Brain microvascular endothelial cell (primary cell): ENCODE results near the gene ALPI.
A peak's percentile ranks its signal among the peaks of the same experiment; 100 is the strongest.
"Not testable (repeated sequence)": the region's sequence is repeated elsewhere in the genome, so short reads cannot be mapped to it uniquely, and the experiment has no call there.

Source experiments
- DNase-seq: peaks from one replicate; pipeline ENCODE4 v3.0.0-alpha.2; 2020
- H3K27ac ChIP-seq: fragments of 250-450 bp; sonication (Bioruptor Pico); 2 replicates; pipeline ENCODE4 v1.5.1; 2020; ENCODE audit warnings: mild to moderate bottlenecking, moderate library complexity
- H3K27me3 ChIP-seq: fragments of 250-450 bp; sonication (Bioruptor Pico); replicated peaks from 2 replicates; pipeline ENCODE4 v1.5.1; 2020; ENCODE audit warnings: mild to moderate bottlenecking
- H3K36me3 ChIP-seq: fragments of 250-450 bp; sonication (Bioruptor Pico); replicated peaks from 2 replicates; pipeline ENCODE4 v1.5.1; 2020; ENCODE audit warnings: mild to moderate bottlenecking
- H3K4me3 ChIP-seq: 2 replicates; pipeline ENCODE4 v1.5.1; 2011; ENCODE audit warnings: low read depth, mild to moderate bottlenecking, control low read depth, low read length, moderate library complexity
- in situ Hi-C: cut with HindIII; loops from 2 replicates; pipeline ENCODE4 v1.10.0; 2017; ENCODE audit warnings: low sequenced_read_pairs, low pct_ligation_motif_present
- TF ChIP-seq, protein P1 (sequence below): IDR thresholded peaks from 2 replicates; pipeline ENCODE4 v1.5.1; 2011; ENCODE audit warnings: low read depth, mild to moderate bottlenecking, moderate library complexity, low read length, control low read depth, inconsistent platforms; ENCODE audit errors: missing control alignments

ALPI gene

GRCh38 chr2:232440220-232441018 is 15.5 kb upstream of the ALPI start:
- TF ChIP-seq, protein P1, sequence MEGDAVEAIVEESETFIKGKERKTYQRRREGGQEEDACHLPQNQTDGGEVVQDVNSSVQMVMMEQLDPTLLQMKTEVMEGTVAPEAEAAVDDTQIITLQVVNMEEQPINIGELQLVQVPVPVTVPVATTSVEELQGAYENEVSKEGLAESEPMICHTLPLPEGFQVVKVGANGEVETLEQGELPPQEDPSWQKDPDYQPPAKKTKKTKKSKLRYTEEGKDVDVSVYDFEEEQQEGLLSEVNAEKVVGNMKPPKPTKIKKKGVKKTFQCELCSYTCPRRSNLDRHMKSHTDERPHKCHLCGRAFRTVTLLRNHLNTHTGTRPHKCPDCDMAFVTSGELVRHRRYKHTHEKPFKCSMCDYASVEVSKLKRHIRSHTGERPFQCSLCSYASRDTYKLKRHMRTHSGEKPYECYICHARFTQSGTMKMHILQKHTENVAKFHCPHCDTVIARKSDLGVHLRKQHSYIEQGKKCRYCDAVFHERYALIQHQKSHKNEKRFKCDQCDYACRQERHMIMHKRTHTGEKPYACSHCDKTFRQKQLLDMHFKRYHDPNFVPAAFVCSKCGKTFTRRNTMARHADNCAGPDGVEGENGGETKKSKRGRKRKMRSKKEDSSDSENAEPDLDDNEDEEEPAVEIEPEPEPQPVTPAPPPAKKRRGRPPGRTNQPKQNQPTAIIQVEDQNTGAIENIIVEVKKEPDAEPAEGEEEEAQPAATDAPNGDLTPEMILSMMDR = peak; percentile 87
- H3K36me3 ChIP-seq, in situ Hi-C loops, H3K27ac ChIP-seq, H3K4me3 ChIP-seq, H3K27me3 ChIP-seq: not testable (repeated sequence)
- peak; percentile 70 for DNase-seq

DNA sequence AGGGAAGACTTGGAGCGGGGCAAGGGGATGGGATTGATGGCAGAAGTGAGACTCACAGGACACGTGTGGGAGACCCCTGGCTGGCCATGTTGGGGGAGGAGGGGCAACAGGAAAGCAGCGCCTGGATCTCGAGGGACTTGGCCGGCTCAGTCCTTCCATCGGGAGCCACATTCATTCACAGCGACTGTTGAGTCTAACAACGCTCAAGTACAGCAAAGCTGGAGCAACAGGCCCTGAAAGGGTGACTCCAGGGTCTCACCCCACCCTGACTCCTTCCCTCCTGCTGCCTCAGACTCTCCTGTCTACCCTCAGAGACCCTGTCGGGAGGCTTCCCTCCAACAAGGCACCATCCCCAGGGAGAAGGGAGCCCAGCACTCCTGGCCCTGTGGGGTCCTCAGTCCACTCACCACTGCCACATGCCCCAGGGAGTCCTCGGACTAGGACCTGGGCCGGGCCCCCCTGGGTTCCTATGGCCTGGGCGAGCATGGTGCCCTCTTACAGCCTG is 14.8 kb upstream of the ALPI start:
- in situ Hi-C loops = no loop called here
- DNase-seq = no peak
- no peak overlapping the region for H3K4me3 ChIP-seq
- peaks cover 2% of the 10 kb centered on the region for H3K27me3 ChIP-seq
- TF ChIP-seq, protein P1 = no peak
- no peak overlapping the region for H3K27ac ChIP-seq
- H3K36me3 ChIP-seq = no peaks in the 10 kb centered on the region

DNA sequence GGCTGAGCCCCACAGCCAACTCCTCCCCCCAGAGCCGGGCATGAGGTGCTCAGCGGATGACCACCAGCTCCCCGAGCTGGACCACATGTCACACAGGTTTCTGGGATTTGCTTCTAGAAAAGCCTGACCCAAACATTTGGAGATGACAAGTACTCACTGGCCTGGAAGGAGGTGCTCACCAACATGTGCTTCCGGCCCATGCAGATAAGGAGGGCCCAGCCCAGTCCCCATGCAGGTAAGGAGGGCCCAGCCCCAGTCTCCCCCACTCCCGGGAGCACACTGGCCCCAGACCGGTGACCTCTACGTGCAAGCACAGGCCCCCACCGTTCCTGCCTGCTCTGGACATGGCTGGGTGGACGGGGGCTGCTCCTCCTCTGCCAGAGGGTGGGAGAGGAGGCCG is 14.0 kb upstream of the ALPI start:
- H3K4me3 ChIP-seq, DNase-seq, H3K27me3 ChIP-seq, in situ Hi-C loops, H3K36me3 ChIP-seq, H3K27ac ChIP-seq: not testable (repeated sequence)

DNA sequence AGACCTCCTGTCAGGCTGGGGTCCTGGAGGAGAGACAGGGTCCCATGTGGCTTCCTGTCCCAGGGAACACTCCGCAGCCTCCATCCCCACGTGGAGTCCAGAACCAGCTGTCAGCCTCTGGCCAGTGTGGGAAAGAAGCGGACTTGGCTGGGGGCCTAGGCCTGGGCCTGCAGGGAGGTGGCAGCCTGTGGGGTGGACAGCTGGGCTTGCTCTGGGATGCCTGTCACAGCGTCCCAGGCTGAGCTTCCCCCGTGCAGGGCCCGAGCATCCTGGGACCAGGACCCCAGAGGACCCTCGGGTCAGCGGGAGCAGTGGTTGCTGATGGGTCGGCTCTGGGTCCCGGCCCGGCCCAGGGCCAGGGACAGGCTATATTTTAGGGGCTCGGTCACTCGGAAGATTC is 13.5 kb upstream of the ALPI start:
- in situ Hi-C loops, DNase-seq, H3K27me3 ChIP-seq, H3K4me3 ChIP-seq, H3K36me3 ChIP-seq, H3K27ac ChIP-seq: not testable (repeated sequence)

DNA sequence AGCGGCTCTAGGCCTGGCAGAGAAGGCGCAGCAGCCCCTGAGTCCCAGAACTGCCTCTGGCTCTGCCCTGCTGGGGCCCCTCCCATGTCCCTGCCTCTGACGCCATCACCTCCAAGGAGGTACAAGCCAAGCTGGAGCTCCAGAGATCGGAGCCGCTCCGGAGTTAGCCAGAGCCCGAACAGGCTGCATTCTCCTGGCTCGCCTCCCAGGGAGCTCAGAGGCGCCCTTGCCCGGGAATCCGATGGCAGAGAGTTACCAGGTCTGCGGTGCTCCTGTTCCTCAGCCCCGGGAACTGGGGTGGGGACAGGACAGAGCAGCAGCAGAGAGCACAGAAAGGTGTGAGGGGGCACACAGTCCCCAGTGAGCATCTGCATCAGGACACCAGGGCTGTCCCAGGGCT is 12.9 kb upstream of the ALPI start:
- in situ Hi-C loops, H3K4me3 ChIP-seq, H3K36me3 ChIP-seq, H3K27ac ChIP-seq, H3K27me3 ChIP-seq, DNase-seq: not testable (repeated sequence)

DNA sequence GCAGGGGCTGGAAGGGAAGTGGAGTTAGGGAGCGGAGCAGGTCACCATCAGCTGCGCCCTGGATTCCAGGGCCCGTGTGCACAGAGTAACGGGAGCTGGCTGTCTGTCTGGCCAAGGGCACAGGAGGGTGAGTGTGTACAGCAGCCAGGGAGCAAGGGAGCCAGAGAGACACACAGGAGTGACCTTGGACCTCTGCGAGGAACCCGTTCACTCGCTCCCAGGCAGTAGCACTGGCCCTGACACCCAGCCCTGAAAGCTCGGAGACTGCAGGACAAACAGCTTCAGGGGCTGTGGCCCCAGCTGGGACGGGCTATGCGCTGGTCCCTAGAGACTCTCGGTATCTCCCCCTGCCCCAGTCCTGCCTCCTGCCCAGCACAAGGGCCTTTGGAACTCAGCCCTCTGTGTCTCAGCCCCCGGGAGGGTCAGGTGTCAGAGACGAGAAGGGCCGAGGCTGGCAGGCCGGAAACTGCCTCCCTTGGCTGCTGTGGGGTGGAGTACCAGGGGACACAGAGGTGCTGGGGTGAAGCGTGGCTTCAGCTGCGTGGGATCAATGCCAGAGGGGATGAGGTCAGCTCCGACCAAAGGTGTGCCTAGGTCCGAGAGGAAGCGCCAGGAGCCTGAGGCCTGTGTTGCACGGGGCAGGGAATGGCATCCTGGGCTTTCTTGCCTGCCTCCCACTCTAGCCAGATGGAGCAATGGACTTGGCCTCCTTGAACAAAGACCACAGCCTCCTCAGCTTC is 12.1 kb upstream of the ALPI start:
- in situ Hi-C loops, H3K36me3 ChIP-seq: not testable (repeated sequence)

GRCh38 chr2:232444409-232445148 is 11.4 kb upstream of the ALPI start:
- Histone ChIP-seq H3K4me3 (no peak overlapping the region), H3K36me3 (no peaks in the 10 kb centered on the region), H3K27me3 (peaks cover 8% of the 10 kb centered on the region), H3K27ac (no peak overlapping the region)
- peak; percentile 70 for DNase-seq
- TF ChIP-seq, protein P1 = peak; percentile 86
- in situ Hi-C loops = no loop called here

More for the DNA sequence above, 12.1 kb upstream of the ALPI start:
- not testable (repeated sequence) for H3K27me3 ChIP-seq, DNase-seq, H3K27ac ChIP-seq, H3K4me3 ChIP-seq

DNA sequence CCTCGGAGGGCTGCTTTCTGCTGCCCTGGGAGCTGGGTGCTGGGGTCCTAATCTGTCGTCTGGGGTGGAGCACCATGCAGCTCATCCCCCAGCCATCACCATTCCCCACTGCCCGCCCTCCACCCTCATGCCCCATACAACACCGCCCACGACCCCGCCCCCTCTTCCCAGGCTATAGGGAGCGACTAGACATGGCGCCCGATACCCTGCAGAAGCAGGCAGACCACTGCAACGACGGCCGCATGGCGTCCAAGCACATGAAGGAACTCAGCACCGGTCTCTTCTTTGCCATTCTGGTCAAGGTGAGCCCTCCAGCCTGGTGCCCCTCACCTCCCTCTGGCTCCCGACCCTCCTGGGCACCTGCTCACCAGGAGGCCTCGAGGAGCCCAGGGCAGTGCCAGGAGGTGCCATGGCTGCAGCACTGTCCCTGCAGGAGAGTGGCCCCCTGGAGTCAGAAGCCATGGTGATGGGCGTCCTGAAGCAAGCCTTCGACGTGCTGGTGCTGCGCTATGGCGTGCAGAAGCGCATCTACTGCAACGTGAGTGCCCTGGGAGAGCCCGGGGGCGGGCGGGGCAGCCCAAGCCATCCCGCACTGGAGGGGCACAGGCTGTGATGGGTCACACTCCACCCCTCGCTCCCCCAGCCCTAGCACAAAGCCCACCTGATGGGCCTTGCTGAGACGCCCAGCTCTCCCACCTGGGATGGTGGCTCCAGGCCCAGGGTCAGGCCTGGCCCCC is 10.6 kb upstream of the ALPI start:
- in situ Hi-C loops, DNase-seq, H3K27me3 ChIP-seq, H3K27ac ChIP-seq, H3K36me3 ChIP-seq, H3K4me3 ChIP-seq: not testable (repeated sequence)
